A673 (cell line): ENCODE data around the gene FRMD4A.

Experiments used
- CTCF ChIP-seq: fragments of 300-800, 200-600 bp; sonication (generic); conservative IDR thresholded peaks from 2 replicates; pipeline ENCODE4 v1.5.1; 2017; ENCODE audit warnings: low read depth, mild to moderate bottlenecking, antibody characterized with exemption, low read length, moderate library complexity, mixed read lengths
- EZH2 ChIP-seq: fragments of 200-600 bp; sonication (generic); IDR thresholded peaks from 2 replicates; pipeline ENCODE4 v1.6.1; 2017; ENCODE audit warnings: borderline replicate concordance, low read depth, mild to moderate bottlenecking, mixed read lengths, antibody characterized with exemption, low read length; ENCODE audit not compliant: poor library complexity, severe bottlenecking

DNA sequence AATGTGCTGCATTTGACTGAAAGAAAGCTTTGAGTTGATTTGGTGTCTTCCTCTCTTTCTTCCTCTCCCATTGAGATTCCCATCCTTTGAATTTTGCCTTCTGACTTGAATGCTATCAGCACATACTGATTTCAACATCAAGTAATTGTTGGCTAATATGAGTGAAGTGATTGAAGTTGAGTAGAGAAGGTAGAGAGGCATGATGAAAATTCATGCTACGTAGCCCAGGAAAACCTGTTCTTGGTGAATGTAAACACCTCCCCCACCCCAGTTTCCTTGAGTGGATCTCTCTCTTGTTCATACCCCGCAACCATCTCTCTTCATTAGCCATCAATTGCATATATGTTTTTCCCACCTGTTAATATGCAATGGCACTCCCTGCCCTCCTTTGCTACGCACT is 193.3 kb downstream of the FRMD4A start:
- TF ChIP-seq CTCF, result no peak
- no peak for TF ChIP-seq EZH2
